RKO (cell line): ENCODE results near the gene ADAM11.
"Not testable (repeated sequence)": the region's sequence is repeated elsewhere in the genome, so short reads cannot be mapped to it uniquely, and the experiment has no call there.

Experiments
- DNase-seq: peaks from one replicate; pipeline ENCODE4 v3.0.0-alpha.2; 2016; ENCODE audit warnings: low spot score

Gene ADAM11

DNA sequence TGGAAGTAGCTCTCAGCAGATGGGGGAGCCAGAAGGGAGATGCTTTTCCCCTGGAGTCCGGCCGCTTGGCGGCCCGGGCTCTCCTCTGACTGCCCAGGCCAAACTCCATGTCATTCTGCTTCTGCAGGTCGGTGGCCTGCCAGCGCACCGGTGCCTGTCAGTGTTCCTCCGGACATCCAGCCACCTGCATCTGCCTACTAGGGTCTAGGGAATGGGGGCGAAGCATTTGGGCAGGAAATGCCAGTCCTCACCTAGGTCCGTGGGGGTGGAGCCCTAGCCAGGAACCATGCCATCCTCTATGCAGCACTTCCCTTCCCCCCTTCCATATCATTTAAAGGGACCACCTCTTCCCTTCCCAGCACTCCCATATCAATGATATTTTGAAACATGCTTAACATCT, 37.1 kb downstream of the ADAM11 start:
- DNase-seq: peak; percentile 90

DNA sequence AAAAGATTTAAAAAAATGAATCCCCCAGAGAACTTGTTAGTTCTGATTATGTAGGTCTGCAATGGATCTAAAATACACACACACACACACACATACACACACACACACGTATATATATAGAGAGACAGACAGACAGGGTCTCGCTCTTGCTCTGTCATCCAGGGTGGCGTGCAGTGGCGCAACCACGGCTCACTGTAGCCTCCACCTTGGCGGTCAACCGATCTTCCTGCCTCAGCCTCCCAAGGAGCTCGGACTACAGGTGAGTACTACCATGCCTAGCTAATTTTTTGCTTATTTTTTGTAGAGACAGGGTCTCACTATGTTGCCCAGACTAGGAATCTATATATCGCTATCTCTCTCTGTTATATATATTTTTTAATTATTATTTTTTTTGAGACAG, 37.9 kb downstream of the ADAM11 start:
- DNase-seq: peak; percentile 69

DNA sequence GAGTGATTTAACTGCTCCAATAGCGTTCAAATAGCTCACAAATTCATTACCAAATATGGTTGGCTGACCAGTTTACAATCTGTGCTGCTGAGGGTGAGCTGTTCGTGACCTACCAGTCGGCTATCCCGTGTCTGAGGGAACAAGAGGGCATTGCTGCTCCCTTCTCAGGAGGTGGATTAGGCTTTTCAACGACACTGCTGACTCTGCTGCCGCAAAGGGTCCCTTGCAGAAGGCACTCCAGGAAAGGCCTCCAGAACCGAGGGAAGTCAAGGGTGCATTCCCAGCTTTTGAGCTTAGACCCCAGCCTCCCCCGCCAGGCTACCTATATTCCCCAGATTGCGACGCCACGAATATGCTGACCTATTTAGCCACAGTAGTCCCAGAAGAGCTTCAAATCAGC, 39.0 kb downstream of the ADAM11 start:
- peak; percentile 98 for DNase-seq

DNA sequence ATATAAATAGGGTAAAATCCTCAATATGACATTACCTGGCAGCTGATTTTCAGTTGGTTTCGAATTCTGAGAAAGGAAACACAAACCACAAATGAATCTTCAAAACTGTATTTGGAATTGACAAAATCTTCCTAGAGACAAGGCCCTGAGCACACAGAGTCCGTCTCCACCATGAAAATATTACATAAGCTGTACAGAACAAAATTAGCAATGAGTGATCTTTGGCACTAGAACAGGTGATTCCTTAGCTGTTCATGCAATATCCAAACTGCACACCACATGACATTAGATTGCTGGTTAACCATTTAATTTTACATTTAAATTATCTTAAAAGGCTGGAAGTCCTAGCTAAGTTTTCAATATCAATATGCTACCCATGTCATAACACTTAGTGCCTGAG, 39.6 kb downstream of the ADAM11 start:
- DNase-seq: peak; percentile 52

DNA sequence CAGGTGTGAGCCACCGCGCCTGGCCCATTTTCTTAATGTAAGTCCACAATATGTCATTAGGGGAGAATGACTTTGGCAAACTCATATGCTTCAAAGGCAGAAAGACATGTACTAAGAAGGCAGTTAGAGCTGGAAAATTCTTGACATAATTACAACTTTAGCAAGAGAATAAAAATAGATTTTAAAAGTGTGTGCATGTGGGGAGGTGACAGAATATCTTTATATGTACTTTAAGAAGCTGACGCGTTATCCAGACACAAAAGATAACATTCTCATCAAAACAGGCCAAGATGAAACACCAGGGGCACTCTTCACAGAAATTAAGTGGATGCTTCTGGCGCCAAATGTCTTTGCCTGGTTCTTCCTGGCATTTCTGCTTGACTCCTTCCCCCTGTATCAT, 43.1 kb downstream of the ADAM11 start:
- DNase-seq: no peak

DNA sequence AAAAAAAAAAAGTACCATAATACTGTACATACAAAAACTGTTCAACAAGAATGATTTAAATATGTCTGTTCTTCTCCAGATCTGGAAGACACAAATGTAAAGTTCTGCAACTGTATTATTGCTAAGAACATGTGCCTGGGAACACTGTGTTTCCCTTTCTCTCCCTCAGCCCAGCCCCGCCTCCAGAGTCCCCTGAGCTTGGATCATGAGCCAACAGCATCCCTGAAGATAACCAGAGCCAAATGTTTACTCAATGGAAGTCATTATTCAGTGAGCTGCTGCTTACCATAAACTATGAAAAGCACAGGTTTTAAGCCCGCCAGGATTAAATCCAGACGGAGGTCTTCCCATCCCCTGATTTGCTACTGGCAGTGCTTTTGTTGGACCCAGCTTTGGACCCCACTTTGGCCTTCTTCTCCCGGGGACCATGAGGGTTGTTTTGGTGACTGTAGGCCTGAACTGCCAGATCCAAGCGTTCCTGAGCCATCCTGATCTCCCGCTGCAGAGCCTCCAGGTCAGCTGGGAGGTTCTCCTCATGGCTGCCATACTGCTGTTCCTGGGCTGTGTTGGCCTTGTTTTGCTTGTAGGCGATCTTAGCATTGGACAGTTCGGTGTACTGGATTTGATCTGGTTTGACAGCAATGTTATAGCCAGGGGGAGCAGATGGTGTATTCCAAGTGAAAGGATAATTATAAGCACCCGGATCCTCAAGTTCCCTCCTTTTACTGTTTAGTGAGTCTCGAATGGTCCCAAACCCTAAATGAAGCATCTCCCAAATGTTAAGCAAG, 45.7 kb downstream of the ADAM11 start:
- DNase-seq: no peak

DNA sequence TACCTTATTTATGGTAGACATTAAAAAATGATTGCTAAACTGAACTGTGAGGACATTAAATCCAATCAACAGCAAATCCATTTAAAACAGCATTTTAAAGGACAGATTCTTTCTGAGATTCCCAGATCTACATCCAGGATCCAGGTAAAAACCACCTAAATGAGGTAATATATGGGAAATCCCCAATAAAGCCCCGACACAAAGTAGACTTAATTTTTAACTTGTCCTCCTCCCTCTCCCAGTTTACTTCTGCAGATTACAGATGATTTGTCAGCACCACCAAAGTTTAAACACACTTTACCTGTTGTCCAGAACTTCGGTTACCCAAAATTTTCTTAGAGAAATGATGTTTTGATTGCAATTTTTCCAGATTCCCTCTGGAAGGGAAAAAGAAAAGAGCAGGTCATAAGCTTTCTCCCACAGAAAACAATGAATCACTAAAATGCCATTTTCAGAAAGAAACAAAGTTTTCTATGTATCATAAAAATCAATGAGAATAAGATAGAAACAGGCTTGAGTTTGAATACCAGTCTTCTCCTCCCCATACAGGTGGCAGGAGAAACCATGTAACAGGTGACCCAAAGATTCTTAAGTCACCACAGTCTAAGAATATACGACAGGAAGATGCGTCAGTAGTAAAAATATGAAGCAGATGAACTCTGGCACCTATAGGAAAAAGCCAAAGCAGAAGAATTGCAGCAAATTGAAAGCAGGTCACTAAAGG, 48.5 kb downstream of the ADAM11 start:
- no peak for DNase-seq

DNA sequence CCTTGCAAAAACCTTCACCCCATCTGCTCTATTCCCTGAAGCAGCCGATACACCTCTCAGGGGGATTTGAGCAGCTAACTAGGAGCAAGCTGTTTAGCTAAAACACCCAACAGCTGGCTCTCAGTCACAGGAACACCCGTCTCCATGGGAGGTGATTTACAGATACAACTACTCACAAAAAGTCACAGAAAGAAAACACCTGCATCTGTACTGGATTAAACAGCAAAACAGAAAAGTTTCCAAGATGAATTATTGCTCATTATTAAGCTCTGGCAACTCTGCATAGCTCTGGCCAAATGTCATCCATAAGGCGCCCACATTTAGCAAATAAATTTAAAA, 49.0 kb downstream of the ADAM11 start:
- no peak for DNase-seq

DNA sequence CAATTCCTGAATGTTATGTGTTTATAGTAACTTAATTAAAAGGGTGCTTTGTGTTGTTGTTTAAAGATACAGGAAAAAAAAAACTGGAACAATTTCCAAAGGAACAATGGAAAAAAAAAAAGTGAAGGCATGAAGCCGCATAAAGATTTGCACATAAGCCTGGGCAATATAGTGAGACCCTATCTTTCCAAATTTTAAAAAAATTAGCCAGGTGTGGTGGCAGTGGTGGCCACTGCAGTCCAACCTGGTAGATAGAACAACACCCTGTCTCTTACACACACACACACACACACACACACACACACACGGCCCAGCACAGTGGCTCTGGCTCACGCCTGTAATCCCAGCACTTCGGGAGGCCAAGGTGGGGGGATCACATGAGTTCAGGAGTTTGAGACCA, 49.4 kb downstream of the ADAM11 start:
- no peak for DNase-seq

DNA sequence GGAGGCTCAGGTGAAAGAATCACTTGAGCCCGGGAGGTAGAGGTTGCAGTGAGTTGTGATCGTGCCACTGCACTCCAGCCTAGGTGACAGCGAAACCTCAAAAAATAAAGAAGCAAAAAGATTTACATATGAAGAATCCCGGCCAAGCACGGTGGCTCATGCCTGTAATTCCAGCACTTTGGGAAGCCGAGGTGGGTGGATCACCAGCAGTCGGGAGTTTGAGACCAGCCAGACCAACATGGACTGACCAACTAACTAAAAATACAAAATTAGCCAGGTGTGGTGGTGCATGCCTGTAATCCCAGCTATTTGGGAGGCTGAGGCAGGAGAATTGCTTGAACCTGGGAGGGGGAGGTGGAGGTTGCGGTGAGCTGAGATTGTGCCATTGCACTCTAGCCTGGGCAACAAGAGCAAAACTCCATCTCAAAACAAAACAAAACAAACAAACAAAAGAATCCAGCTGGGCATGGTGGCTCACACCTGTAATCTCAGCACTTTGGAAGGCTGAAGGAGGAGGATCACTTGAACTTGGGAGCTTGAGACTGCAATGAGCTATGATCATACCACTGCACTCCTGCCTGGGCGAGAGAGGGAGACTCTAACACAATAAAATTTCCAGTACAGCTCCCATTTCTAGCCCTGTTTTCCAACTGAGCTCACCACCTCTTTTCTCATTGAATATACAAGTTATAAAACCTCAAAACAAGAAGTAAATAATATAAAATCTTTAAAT, 50.0 kb downstream of the ADAM11 start:
- DNase-seq: not testable (repeated sequence)

DNA sequence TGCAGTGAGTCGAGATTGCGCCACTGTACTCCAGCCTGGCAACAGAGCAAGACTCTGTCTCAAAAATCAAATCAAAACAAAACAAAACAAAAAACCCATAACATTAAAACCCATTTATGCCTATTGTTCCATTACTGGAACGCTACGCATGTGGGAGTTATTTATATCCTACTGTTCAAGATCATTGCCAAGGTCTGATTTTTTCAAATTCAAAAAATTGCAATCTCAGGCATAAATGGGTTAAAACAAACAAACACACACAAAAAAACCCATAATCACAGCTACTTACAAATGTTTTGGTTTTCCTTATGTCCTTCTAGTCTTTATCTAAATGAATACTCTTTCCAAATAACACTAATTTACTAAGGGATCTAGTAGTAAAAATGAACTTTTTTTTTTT, 53.5 kb downstream of the ADAM11 start:
- DNase-seq: no peak

DNA sequence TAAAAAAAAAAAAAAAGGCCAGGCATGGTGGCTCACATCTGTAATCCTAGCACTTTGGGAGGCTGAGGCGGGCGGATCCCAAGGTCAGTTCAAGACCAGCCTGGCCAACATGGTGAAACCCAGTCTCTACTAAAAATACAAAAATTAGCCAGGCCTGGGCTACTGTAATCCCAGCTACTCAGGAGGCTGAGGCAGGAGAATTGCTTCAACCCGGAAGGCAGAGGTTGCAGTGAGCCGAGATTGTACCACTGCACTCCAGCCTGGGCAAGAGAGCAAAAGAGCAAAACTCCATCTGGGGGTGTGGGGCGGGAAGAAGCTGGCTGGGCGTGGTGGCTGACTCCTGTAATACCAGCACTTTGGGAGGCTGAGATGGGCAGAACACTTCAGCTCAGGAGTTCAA, 59.7 kb downstream of the ADAM11 start:
- not testable (repeated sequence) for DNase-seq

DNA sequence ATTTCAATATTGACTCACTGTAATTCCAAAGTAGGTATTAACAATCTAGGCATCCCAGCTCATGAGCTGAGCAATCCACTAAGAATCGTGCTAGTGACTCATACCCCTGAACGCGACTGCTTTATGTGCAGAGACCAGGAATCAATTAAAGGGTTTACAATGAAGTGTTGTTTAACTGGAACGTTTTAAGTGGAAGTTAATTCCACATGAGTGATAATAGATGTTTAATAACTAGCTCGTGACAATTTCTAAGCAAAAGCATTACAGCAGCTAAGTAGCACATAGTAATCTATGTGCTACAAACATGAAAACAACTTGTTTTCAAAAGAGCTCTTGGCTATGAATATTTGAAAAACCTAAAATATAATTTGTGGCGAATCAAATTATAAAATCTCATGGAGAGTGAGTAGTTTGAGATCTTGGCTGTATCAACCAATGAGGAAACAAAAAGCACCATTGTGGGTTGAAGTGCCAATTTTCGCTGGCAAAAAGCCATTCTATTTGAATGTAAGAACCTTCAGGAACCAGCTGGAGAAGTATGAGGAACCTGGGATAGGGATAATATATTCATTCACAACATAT, 61.9 kb downstream of the ADAM11 start:
- DNase-seq: peak; percentile 94

DNA sequence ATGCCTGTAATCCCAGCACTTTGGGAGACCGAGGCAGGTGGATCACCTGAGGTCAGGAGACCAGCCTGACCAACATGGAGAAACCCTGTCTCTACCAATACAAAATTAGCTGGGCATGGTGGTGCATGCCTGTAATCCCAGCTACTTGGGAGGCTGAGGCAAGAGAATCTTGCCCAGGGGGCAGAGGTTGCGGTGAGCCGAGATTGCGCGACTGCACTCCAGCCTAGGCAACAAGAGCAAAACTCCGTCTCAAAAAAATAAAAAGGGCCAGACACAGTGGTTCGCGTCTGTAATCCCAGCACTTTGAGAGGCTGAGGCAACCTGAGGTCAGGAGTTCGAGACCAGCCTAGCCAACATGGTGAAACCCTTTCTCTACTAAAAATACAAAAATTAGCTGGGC, 66.4 kb downstream of the ADAM11 start:
- not testable (repeated sequence) for DNase-seq

DNA sequence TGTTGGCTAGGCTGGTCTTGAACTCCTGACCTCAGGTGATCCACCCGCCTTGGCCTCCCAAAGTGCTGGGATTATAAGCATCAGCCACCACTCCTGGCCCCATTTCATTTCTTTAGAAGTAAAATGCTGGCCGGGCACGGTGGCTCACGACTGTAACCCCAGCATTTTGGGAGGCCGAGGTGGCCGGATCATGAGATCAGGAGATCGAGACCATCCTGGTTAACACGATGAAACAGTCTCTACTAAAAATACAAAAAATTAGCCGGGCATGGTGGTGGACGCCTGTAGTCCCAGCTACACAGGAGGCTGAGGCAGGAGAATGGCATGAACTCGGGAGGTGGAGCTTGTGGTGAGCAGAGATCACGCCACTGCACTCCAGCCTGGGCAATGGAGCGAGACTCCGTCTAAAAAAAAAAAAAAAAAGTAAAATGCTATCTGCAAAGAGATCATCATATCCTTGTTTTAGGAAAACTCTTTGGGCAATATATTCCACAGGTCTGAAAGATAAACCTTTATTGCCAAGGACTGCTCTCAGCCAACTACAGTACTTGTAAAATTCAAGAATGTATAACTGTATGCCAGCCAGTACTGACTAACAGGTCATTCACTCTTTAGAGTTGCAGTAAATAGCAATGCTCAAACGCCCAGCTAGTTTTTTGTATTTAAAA, 67.5 kb downstream of the ADAM11 start:
- DNase-seq: no peak

DNA sequence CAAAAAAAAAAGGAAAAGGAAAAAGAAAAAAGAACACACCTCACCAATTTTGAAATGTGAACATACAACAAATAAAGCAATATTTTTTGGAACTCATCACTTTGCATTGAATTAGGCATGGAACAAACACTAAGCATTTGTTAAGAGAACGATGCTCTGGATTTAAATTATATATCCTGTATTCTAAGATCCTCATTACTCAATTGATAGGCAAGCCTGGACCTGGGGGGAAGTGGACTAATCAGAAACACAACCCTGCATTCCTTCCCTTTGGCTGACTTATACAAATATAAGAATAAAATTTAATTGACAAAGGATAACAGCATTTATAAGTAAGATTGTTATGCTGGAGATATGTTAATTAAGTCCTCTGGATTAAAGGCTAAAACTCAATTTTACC, 69.1 kb downstream of the ADAM11 start:
- DNase-seq: no peak

DNA sequence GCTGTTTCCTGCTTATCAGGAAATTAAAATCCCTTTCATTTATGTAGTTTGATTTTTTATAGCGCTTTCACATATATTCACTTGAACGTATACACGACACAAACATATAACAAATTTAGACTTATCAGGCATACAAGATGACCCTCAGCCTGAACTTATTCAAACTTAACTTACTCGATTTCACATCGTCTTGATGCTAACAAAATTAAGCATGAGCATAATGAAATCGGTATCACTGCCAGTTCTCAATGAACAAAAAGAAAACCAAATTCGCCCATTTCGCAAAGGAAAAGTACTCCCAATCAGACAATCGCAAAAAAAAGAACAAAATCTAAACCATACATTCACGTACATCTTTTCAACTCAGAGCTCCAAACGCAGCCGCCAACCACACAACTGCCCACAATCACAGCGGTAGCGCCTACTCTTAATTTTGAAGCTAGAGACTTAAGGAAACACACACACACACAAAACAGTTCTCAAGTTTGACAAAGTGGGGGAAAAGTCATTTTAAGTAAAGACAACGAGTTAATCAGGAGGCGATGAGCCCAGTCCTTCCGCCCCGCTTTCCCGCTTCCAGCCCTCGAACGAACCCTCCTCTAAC, 70.2 kb downstream of the ADAM11 start:
- no peak for DNase-seq

DNA sequence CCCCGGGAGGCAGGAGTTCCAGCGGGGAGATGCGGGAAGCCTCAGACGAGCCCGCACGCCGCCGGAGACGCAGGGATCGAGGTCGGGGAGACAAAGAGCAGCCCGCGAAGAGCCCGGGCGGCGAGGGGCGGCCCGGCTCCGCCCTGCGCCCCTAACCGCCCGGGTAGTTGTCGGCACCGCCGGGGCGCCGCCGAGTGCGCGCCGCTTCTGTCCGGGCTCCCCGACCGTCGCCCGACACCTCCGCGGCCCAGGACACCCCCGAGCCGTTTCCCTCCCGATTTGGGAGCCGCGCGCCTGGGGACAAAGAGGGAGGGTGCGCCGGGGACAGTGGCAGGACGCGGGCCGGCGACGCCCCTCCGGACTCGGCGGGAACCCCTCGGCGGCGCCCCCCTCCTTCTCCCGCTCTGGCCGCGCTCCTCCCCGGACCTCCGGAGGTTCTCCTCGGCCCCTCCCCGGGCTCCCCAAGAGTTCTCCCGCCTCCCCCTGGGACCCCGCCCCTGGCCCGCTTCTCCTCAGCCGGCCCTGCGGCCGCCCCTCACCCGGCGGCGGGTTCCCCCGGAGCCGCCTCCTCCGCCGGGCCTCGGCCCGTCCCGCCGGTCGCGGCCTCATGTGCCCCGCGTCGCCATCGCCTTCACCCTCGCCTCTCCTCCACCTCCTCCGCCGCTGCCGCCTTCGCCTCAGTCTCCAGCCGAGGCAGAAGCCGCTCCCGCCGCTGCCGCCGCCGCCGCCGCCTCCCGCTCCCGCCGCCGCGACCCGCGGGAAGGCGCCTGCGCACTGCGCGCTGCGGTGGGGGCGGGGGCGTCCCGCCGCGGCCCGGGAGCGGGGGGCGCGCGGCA, 71.0 kb downstream of the ADAM11 start, which contains the start of gene GJC1:
Gene GJC1, minus strand, starts transcription at position 765 of the 836 bp plus-strand sequence. CDS start 24,470 bp downstream, outside the sequence.
- no peak for DNase-seq

DNA sequence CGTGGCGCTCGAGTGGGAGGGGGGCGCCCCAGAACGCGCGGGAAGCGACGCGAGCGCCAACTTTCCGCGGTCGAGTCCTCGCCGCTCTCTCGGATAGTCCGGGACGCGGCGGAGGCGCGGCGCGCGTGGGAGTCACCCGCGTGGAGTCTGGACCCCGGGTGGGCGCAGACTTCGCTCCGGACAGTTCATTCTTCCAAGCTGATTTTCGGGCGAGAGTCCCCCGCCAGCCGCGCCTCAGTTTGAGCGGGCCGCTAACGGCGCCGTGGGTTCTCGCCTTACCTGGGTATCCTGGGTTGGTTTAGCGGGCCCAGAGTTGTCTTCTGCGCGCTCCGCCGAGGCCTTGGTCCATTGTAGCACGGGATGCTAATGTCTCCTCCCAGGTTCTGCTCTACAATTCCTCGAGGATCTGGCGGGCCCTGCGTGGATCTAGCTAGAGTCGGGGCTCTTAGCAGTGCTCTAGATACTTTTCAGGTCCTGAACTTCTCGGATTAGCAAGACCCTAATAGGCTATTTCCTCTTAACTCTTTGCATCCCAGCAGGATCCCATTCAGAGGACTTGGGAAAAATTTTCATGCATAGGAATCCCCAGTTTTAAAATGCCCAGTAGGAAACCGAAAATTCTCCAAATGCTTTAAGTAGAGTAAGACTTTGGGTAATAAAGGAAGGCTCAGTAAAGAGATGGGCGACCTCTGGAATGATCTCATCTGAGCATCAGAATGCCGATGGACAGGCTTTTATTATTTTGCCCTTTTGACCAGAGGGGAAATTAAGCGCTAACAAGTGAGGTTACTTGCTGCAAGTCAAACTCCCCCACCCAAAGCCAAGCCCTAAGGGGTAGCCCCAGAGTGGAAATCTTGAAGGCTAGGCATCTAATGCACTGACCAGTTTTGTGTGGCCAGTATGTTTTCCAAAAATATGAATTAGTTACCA, 71.8 kb downstream of the ADAM11 start:
- no peak for DNase-seq

DNA sequence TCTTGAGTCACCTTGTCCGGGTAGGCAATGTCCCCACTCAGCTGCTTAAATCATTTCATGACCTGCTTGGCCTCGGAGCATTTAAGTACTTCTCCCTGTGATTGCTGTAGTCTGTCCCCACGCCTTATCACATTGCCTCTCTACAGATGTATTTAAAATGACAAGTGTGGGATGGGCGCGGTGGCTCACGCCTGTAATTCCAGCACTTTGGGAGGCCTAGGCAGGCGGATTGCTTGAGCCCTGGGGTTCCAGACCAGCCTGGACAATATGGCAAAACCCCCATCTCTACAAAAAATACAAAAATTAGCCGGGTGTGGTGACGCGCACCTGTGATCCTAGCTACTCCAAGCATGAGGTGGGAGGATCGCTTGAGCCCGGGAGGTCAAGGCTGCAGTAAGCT, 72.6 kb downstream of the ADAM11 start:
- no peak for DNase-seq
